HG03280 (cell line): ENCODE measurements around the gene TECTB.

Source experiments
- ATAC-seq: cut with Tn5 transposase; IDR thresholded peaks from one replicate; pipeline ENCODE4 v1.9.1; 2021; ENCODE audit warnings: mild to moderate bottlenecking, moderate library complexity; ENCODE audit not compliant: unreplicated experiment

Gene TECTB

DNA sequence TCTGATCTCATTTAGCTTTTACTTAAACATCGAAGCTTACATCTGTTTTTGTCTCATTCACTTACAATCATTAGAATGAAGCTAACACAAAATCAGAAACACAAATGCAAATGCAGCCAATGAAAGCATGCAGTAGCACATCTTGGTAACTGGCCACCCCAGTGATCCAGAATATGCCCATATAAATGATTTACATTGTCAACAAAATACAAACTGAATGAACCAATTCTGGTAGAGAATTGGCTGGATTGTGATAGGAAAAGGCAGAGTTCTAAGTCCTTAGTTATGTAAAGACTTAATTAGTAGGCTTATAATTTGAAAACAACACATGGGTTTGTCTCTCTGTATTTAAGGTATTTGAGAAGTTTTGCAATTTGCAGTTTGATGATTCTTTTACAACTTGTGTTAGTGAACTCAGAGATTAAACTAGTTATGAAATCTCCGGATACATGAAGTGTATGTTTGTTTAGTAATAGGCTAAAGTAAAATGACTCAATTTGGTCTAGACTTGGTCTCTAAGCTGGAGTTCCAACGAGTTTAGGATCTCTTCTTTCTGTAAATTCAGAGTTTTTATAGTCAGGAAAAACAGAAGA is 21.2 kb downstream of the TECTB start:
- ATAC-seq: no peak

DNA sequence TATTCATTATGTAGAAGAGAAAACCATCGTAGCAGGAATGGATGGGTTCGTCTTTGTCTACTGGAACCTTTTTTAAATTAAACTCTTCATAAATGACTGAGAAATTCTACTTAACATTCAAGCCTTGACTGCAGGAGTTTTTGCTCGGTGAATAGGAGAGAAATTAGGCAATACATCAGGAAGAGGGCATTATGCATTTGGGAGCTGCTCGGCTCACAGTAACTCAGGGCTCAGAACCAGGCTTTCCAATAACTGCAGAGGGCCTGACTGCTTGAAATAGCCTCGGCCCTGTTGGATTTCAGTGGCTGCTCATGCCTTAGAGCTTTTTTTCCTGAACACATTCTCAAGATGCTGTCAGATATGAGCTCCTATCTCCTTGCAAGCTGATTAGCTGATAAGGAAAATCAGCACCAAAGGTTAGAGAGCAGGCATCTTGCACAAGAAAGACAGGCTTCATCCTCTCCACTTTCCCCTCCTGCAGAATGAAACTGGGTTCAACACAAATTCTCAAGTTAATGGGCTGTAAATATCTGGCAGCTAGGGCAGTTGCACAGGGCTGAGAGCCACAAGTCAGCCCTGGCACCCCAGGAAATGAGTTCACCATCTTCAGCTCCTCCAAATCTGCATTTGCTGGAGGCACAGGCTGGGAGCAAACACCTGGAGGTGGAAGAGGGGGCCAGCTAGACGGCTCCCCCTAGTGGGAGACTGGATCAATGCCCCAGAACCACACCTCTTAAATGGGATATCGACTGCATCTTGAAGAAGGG is 24.3 kb downstream of the TECTB start:
- peak; percentile 72 for ATAC-seq

DNA sequence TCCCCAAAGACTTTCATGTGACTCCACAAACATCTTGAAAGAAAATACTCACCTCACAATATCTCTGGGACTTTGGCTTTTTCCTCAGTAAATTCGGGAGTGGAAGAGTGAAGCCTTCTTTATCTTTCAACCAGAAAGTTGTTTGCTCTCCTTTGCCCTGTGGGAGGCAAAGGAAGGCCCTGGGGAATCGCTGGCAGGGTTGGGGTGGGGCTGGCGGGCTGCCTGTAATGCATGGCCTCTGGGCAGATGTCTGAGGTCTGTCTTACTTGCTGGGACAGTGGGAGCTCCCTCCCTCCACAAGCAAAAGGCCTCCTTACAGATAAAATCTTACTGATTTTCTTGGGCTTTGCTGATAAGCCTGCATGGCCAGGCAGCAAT is 24.9 kb downstream of the TECTB start:
- no peak for ATAC-seq

DNA sequence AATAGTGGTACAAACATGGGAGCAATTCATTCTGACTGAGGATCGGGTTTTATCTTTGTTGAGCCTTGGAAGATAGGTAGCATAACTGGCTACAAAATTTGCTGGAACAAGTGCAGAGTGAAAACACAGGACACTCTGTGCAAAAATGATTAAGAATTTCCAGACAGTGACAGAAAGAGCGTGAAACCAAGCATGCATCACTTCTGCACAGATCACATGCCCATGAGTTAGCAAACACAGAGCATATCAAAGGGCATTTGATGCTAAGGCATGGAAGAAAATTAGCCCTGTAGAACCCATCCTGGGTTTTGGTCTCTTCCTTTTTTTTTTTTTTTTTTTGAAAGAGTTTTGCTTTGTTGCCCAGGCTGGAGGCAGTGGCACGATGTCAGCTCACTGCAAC is 28.3 kb downstream of the TECTB start:
- ATAC-seq: no peak

DNA sequence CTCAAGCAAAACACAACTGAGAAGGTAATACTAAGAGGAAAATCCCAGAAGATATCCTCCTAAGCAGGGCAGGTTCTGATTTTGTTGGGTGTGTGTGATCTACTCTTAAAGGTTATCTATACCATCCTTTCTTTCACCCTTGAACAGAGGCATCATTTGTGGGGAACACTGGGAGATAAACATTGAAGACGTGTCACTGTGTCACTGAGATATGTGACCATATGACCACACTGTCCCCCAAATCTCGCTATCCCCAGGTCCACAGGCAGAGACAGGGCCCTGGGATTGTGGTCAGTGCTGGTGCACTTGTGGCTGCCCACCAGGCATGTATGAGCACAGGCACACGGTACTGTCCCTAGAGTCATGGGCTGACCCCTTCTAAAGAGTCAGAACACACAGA is 30.0 kb downstream of the TECTB start:
- ATAC-seq: no peak

DNA sequence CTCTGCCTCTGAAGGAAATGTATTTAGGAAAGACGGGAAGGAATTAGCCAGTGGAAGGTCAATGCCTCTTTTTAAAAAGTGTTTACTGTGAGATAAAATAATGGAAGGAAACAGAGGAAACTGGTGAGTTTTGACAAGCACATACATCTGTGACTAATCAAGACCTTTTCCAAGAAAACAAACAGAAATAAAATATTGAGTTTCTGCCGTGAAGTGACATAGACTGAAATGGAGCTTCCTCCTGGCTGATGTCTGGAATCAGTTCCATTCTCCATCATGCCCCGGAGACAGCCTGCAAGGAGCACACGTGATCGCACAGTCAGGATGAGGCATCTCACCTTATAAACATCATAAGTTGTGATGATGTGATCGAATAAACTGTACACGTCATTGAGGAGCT is 30.7 kb downstream of the TECTB start:
- no peak for ATAC-seq

DNA sequence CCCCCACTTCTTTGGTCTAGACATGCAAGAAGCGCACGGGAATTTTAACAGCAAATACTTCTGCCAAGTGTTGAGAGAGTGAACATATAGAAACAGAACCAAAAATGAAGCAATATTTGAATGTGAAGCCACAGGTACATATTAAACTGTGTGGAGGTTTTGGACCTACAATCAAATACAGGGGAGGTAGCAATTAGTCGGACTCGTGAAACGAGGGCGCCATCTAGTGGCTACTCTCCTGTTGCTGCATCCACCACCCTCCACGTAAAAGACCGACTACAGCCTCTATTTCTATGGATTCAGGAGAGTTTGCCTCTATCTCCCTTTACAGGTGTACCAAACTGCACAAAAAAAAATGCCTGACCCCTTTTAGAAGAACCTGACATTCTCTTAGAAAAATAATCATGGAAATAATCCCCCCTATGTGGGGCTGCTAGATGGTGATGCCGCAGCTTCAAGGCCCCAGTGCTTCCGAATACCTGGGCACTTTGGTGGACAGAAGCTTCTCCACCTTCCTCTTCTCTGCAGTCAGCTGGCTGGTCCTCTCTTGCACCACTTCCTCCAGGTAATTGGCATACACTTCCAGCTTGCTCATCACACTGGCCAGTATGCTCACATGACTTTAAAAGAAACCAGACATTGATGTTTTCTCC is 31.7 kb downstream of the TECTB start:
- peak; percentile 78 for ATAC-seq

DNA sequence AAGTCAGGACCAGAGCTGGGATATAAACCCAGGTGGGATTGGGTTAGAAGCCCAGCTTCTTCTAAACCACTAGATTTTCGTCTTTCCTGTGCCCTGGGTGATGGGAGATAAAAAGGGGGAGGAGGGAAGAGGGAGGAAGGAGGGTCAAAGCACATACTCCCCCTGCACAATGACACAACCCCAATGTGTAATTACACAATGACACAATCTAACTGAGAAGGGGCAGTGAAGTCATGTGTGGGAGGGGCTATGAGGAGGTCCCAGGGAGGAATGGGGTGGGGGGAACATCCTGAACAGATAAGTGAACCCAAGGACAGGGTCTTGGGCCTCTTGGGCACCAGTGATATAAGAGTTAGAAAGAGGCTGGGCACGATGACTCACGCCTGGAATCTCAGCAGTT is 44.5 kb downstream of the TECTB start:
- ATAC-seq: no peak

DNA sequence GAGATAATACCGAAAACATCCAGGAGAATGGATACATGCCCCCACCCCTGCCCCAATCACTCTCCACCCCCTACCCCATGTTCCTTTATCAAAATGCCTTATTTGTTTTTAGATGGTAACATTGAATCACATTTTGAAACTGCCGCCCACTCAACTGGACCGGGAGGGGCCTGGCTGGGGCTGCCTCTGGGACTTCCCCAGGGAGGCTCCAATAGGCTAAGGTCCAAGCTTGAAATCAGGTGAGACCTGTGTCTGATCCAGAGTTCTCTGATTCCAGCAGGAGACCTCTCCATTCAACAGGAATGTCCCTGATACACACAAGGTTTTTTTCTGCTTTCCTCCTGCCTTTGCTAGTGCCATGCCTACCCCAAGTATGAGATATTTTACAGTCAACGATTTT is 47.0 kb downstream of the TECTB start:
- no peak for ATAC-seq

DNA sequence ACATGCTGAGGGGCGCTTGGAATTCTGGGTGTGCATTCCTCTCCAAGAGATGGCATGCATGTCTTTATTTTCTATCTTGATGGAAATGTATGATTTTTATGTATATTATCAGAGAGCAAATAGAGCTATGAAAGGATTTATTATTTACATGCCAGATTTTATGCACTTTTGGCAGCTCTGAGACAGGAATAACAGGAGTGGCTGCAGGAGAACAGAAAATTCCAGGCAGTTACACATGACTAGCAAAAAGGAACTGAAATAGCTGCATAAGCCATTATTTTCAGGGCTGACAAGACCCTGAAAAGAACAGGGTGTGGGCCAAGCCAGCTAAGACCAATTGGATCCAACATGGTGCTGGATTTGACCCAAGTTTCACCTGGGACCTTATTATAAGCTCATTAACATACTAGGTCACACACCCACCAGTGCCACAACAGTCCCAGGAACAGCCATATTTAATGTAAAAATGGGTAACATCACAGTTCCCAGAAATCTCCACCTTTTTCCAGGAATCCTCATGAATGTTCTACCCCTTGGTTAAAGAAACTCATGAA is 47.5 kb downstream of the TECTB start:
- ATAC-seq: no peak

DNA sequence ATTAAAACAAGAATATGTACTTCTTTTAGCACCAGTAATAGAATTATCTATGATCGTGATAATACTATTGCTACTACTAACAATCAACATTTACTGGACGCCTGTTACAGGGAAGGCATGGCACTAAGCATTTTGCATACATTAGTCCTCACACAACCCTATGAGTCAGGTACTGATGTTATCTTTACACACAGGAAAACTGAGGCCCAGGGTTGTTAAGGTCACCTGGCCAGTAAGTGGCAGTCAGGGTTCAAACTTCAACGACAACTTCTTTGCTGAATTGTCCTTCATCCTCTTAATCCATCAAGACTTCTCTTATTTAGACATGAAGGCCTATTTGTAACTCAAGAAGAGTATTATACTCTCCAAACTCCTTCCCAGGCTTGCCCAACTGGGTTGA is 48.8 kb downstream of the TECTB start:
- no peak for ATAC-seq

DNA sequence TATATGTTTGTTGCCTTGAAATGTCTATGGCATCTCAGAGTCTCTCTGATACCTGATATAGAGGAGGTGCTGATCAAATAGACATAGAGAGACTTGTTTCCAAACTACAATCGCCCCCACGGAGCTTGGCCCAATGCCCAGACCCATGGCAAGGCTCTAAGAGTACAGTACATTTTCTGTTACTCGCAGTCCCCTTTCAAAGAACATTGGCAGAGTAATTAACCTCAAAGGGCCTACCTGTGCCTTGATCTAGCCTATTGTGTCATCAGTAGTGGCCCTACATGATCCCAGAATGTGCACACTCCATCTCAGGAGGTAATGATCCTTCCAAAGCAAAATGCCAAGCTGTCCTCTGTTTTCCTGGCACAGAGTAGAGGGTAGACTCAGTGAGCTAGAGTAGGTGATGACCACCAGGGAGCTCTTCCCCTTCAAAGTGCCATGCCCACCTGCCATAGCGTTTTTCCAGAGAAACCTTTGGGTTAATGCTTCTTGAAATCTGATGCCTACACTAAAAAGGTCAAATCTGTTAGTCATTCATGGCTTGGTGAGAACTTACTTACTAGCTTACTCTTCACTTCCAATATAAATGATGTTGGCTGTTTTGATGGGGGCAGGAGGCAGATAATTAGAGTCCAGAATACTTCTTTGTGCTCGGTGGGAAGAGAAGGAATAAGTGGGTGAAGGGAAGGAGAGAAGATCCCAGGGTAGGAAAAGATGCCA is 49.5 kb downstream of the TECTB start:
- ATAC-seq: no peak

DNA sequence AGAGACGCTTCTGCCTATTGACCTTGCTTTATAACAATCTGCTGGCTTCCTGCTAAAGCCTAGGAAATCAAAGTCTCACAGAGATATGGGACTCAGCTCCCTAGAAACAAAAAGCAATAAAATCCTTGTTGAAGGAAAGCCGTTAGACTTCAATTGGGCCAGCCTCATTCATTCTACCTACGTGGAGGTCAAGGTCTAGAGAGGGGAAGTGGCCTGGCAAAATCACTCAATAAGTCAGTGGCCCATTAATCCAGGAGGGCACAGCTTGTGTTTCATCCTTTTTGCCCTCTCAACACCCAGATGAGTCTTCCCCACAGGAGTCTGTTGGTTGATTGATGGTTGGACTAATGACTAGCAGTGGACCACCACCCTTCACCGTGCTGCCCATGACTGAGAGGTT is 50.3 kb downstream of the TECTB start:
- no peak for ATAC-seq

DNA sequence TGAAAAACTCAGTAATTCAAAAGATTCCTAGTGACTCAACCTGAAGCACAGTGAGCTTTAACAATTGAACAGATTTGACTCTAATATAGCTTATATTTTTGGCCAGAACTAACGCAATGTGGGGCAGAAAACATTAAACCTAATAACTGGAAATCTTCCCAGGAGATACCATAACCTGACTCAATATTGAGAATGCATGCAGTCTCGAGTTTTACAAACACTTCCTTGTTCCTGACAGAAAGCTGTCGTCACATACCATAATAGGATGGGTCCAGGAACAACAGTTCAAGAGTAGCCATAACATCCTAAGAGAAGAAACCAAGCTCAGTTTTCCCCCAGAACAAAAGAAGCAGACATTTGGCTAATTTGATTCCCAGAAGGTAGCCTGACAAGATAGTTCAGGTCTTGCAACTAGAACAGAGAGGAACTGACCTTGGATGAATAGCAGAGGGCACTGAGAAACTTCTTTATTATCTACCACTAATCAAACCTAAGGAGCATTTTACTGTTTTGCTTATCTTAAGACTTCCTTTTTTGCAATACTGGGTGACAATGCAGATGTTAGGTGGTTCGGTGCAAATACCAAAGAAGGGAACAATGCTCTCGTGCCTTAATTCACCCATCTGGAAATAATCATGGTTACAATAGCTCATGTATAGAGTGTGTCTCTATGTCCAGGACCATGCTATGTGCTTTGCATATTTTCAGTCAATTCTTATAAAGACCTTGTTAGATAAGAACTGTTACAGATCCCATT is 52.1 kb downstream of the TECTB start:
- ATAC-seq: no peak

DNA sequence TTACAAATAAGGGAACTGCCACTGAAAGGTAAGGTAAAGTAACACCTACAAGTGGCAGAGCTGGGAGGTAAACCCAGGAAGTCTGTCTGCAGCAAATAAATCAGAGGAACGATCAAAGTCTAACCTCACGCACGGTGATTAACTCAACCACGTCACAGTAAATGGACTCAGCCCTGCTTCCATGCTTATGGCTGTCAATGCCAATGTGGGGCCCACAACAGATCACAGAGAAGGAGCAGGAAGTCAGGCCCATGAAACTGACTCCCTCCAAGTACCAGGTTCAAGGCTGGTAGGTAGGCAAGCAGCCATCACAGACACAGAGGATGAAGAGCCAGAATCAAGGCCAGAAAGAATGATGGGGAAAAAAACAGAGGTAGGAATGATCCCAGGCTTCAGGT is 52.7 kb downstream of the TECTB start:
- no peak for ATAC-seq

DNA sequence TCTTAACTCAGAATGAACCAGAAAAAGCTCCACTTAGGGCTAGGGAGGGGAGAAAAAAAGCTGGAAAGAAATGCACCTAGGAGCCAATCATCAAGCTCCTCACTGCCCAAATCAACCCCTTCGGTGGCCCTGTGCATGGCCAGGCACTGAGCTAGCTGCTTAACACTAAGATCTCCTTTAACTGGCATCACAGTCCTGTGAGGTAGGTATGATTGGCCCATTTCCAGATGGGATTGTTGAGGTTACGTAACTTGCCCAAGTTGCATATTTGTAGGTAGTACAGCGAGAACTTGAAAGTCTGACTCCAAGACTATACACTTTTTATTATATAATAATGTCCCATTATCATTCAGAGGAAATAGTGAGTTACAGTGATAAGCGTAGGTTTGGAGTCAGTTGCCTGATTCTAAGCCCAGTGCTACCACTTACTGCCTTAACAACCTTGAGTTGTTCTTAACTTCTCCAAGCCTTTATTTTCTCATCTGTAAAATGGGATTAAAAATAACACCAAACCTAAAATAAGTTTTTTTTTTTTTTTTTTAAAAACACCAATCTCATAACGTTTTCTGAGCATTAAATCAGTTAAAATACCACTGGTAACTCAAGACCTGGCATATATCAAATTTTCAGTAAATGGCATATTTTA is 53.5 kb downstream of the TECTB start:
- ATAC-seq: no peak

DNA sequence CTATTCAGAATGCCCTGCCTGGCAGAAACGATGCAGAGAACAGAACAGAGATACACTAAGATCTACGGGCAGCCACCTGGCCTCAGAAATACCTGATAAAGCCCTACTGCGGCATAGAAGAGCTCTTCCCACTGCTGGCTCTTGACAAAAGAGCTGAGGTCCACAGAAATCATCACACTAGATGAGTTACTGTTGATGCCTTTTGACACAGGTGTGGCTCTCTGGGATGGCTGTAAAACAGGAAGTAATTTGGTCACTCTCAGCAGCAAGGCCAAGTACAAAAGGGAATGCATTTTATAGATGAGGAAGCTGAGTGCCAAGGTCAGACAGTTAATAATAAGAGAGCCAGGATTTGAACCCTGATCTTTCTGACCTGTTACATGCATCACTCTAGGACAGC is 55.8 kb downstream of the TECTB start:
- no peak for ATAC-seq

DNA sequence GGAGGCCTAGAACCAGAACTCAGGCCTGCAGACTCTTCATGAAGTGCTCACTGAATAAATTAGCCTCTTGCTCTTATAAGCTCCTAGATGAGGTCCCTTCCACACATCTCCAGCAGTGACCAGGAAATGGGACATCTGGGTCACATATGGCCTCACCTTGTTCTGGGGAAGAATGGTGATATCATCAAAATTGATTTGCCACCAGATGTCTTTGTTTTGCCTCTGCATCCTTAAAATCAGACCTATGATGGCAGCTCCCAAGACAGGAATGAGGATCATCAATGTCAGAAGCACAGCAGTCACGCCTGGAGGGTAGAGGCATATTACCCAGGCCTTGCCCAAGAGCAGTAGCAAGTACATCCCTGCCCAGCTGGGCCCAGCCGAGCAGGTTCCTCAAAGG is 57.4 kb downstream of the TECTB start:
- no peak for ATAC-seq

DNA sequence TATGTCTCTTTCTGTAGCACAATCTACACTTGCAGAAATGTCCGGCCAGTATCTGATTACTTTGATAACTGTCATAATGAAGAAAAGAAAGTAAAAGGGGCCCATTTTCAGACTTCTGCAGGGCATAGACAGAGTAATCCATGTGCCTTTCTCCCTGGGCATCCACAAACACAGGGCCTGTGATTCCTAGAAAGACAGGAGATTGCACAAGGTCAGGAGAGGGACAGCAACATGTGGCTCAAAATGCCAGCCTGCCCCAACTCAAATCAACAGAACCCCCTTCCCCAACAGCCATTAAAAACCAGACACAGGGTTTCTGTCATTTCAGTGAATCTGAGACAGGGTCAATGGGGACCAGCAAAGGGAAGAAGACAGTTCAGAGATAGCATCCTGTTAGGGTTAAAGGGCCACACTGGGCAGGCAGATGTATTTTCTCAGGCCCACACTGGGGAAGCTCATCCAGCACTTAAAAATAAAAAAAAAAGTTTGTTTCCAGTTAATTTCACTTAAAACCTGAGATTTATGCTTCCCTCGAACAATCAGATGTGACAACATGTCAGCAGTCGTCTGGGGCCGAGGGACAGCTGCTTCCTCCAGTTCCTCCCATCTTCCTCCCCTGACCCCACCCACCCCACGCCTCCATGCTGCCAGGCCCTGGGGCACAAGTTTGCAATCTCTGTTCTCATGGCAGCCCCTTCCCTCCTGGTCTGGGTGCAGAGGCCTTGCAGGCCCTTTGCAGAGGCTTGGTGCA is 60.0 kb downstream of the TECTB start:
- ATAC-seq: no peak

DNA sequence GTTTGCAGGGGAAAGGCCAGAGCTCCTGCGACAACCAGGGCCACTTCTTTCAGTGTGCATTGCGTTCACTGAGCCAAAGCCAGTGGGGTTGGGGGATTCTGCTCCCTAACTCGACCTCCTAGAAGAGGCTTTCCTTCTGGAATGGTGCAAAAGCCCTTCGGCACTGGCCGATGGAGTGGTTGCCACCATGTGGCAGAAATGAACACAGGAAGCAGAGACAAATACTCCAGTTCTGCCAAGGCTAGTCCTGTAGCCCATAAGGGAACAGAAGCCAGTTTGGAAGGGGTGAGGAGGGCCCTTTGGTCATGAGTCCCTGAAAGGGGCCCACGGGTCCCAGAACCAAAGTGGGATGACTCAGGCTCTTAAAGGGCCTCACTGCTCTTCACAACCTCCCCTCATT is 61.1 kb downstream of the TECTB start:
- ATAC-seq: no peak
